HEK293T (cell line): ENCODE measurements around the gene CGNL1.

Experiments used
- CTCF ChIA-PET: fragments of 350-600 bp; formaldehyde crosslinking; extraction: SDS; loops from one replicate; lab custom pipeline; 2021; ENCODE audit warnings: antibody characterized with exemption, inconsistent platforms; lab: Yijun Ruan, JAX
- POLR2A ChIA-PET: fragments of 350-600 bp; formaldehyde crosslinking; extraction: SDS; loops from one replicate; lab custom pipeline; 2020; ENCODE audit warnings: antibody characterized with exemption, inconsistent platforms; lab: Yijun Ruan, JAX
- DNase-seq: peaks from one replicate; pipeline ENCODE4 v3.0.0; 2012; ENCODE audit warnings: mixed read lengths; ENCODE audit errors: extremely low spot score
- ARNT ChIP-seq: fragments of 450-650 bp; IDR thresholded peaks from 2 replicates; pipeline ENCODE4 v1.6.1; 2017; ENCODE audit warnings: mild to moderate bottlenecking
- BHLHE40 ChIP-seq: fragments of 450-650 bp; IDR thresholded peaks from 2 replicates; pipeline ENCODE4 v1.6.1; 2016; ENCODE audit warnings: mild to moderate bottlenecking, moderate library complexity, borderline replicate concordance
- CTBP1 ChIP-seq: fragments of 450-650 bp; IDR thresholded peaks from 2 replicates; pipeline ENCODE4 v1.6.1; 2016; ENCODE audit warnings: borderline replicate concordance
- ELF4 ChIP-seq: fragments of 450-650 bp; IDR thresholded peaks from 2 replicates; pipeline ENCODE4 v1.6.1; 2017; ENCODE audit warnings: antibody characterized with exemption
- FOXA1 ChIP-seq: fragments of 450-650 bp; IDR thresholded peaks from 2 replicates; pipeline ENCODE4 v1.6.1; 2016; ENCODE audit warnings: mild to moderate bottlenecking
- FOXK2 ChIP-seq: fragments of 450-650 bp; IDR thresholded peaks from 2 replicates; pipeline ENCODE4 v1.6.1; 2016; ENCODE audit warnings: mild to moderate bottlenecking
- FOXM1 ChIP-seq: fragments of 450-650 bp; IDR thresholded peaks from 2 replicates; pipeline ENCODE4 v1.6.1; 2017; ENCODE audit warnings: mild to moderate bottlenecking, borderline replicate concordance
- HDGF ChIP-seq: fragments of 450-650 bp; IDR thresholded peaks from 2 replicates; pipeline ENCODE4 v1.6.1; 2017; ENCODE audit warnings: antibody characterized with exemption, borderline replicate concordance
- L3MBTL2 ChIP-seq: fragments of 450-650 bp; conservative IDR thresholded peaks from 2 replicates; pipeline ENCODE4 v1.6.1; 2016; ENCODE audit warnings: mild to moderate bottlenecking
- LEF1 ChIP-seq: fragments of 450-650 bp; IDR thresholded peaks from 2 replicates; pipeline ENCODE4 v1.6.1; 2017; ENCODE audit warnings: mild to moderate bottlenecking, borderline replicate concordance
- NFRKB ChIP-seq: fragments of 450-650 bp; IDR thresholded peaks from 2 replicates; pipeline ENCODE4 v1.6.1; 2016; ENCODE audit warnings: mild to moderate bottlenecking, moderate library complexity
- SP1 ChIP-seq: fragments of 450-650 bp; IDR thresholded peaks from 2 replicates; pipeline ENCODE4 v1.6.1; 2017
- SUZ12 ChIP-seq: fragments of 450-650 bp; IDR thresholded peaks from 2 replicates; pipeline ENCODE4 v1.6.1; 2016; ENCODE audit warnings: mild to moderate bottlenecking
- TARDBP ChIP-seq: fragments of 450-650 bp; IDR thresholded peaks from 2 replicates; pipeline ENCODE4 v1.6.1; 2016
- ZNF384 ChIP-seq: fragments of 450-650 bp; IDR thresholded peaks from 2 replicates; pipeline ENCODE4 v1.6.1; 2016
- TF ChIP-seq, protein P1 (sequence below): fragments of 450-650 bp; IDR thresholded peaks from 2 replicates; pipeline ENCODE4 v1.6.1; 2016

CGNL1 gene

DNA sequence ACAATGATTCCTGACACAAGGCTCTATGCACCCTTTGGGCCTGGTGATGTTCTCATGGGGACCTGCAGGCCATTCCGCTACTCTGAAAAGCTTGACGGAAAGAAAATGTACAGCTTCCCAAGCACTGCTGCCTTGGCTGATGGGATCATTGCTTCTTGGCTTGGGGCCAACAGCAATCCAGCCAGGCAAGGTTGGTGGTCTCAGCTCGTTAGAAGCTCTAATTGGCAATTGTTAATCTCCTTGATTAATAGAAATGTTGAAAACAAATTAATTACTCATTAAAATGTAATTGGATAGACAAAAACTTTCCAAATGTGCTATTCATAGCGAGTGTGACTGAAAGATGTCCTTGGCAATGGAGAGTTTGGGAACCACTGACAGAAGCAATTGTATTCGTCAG, 199.1 kb downstream of the CGNL1 start:
- ChIA-PET POLR2A (no interaction called here), CTCF (no interaction called here)
- no peak for DNase-seq
- TF ChIP-seq ARNT = no peak
- no peak for TF ChIP-seq FOXM1
- TF ChIP-seq FOXA1 = no peak
- TF ChIP-seq LEF1 = no peak
- TF ChIP-seq CTBP1 = no peak
- TF ChIP-seq SUZ12 = no peak
- no peak for TF ChIP-seq BHLHE40
- no peak for TF ChIP-seq SP1
- no peak for TF ChIP-seq HDGF
- no peak for TF ChIP-seq ELF4
- no peak for TF ChIP-seq L3MBTL2
- TF ChIP-seq TARDBP = no peak
- TF ChIP-seq, protein P1, sequence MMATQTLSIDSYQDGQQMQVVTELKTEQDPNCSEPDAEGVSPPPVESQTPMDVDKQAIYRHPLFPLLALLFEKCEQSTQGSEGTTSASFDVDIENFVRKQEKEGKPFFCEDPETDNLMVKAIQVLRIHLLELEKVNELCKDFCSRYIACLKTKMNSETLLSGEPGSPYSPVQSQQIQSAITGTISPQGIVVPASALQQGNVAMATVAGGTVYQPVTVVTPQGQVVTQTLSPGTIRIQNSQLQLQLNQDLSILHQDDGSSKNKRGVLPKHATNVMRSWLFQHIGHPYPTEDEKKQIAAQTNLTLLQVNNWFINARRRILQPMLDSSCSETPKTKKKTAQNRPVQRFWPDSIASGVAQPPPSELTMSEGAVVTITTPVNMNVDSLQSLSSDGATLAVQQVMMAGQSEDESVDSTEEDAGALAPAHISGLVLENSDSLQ = no peak
- TF ChIP-seq FOXK2 = no peak
- TF ChIP-seq NFRKB = no peak
- no peak for TF ChIP-seq ZNF384

DNA sequence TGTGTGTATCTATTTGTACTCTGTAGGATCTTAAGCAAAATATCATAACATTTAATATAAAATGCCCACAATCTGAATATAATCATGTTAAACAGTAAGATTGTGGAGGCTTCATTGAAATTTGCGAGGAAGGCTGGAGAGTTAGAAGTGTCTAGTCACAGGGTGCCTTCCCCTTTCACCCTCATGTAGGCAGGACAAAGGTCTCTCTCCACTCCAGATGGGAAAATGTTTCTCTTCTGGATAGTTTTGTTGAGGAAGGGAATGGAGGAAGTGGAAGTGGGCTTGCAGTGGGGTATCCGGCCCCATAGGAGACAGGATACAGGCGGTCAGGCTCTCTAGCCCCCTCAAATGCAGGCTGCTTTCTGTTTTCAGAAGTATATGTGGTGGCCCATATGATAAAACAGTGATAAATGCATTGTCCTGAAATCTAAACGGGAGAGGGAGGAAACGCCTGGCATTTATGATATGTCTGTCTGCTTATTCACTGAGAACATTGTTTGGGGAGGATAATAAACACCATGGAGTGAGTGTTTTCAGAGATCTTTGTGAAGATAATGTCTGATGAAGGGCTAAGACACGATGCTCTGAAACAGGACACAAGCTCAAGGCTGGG, 202.1 kb downstream of the CGNL1 start:
- no peak for DNase-seq
- ChIA-PET POLR2A (no interaction called here), CTCF (no interaction called here)
- TF ChIP-seq L3MBTL2 = no peak
- TF ChIP-seq BHLHE40 = no peak
- TF ChIP-seq, protein P1 = no peak
- no peak for TF ChIP-seq FOXA1
- no peak for TF ChIP-seq FOXK2
- TF ChIP-seq ARNT = no peak
- TF ChIP-seq SUZ12 = no peak
- TF ChIP-seq LEF1 = no peak

DNA sequence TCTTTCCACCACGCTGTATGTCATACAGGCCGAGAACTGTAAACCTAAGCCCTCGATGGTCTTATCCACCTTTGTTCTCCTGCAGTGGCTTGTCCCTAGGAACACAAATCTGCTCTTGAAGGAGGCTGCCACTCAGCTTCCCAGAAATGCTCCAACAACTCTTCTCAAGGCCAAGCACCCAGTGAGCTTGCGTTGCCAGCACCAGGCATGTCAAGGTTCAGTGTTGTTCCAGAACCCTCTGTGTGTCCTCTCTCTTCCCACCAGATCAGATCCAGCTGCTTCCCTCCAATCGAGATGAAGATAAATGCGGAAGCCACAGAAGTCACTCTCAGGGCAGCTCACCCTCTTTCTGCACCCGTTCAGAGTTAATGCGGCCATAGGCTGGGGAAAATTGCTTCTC, 204.1 kb downstream of the CGNL1 start:
- TF ChIP-seq, protein P1 = no peak
- TF ChIP-seq HDGF (no peak), NFRKB (no peak), SP1 (no peak), FOXA1 (no peak), BHLHE40 (no peak)
- CTCF ChIA-PET = no interaction called here
- DNase-seq = no peak
- POLR2A ChIA-PET = no interaction called here

DNA sequence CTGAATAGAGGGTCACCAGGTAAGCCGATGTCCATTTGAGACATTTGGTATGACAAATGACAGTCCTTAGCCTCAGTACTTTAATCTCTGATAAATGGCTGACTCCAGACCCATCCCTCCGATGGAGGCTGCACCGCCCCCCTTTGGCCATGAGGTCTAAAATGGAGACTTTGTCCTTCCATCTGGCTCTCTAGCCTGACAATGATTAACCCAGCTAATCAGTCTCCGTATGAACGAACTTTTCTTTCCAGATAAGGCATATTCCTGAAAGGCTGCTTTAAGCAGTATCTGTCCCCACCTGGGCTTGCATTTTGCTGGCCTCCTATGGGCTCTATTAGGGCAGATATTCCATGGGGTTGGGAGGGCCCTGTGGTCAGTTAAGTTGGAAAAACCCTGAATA, 204.6 kb downstream of the CGNL1 start:
- no peak for DNase-seq
- TF ChIP-seq SP1 = no peak
- no peak for TF ChIP-seq FOXM1
- TF ChIP-seq, protein P1 = no peak
- TF ChIP-seq ARNT = no peak
- TF ChIP-seq BHLHE40 = no peak
- TF ChIP-seq TARDBP = no peak
- no peak for TF ChIP-seq CTBP1
- no peak for TF ChIP-seq ZNF384
- no peak for TF ChIP-seq L3MBTL2
- no peak for TF ChIP-seq LEF1
- ChIA-PET POLR2A (no interaction called here), CTCF (no interaction called here)

DNA sequence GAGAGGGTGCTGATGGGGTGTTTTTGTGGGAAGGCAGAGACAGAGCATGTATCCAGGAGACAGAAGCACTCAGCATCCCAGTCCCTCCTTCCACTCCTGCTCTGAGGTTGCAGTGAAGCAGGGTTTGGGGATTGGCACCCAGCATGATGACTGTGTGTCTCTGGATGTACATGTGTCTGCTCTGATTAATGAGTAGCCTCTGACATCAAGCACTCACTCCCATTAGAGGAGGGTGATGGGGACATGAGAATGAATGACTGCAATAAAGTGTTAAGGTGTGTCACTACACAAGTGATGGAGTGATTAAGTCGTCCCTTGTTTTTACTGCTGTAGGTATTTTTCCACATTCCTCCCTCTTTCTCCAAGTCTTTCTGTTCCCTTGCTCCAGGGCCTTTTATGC, 205.8 kb downstream of the CGNL1 start:
- no peak for DNase-seq
- TF ChIP-seq L3MBTL2 = no peak
- no peak for TF ChIP-seq BHLHE40
- ChIA-PET CTCF (no interaction called here), POLR2A (no interaction called here)

DNA sequence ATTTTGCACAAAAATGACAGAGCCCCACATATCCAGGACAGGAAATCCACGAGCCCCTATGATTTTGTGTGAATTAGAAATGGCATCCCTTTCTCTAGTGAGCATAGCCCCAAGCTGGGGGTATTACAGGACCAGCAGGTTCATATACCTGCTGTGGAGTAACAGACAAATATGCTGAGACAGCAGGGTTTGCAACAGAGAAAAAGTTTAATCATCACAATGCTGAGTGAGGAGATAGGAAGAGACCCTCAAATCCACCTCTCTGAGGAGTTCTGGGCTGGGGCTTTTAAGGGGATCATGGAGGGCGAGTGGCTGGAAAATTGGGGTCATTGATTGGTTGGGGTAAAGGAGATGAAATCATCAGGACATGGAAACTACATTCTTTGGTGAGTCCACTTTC, 207.0 kb downstream of the CGNL1 start:
- ChIA-PET POLR2A (no interaction called here), CTCF (no interaction called here)
- no peak for TF ChIP-seq ARNT
- no peak for TF ChIP-seq FOXA1
- TF ChIP-seq SUZ12 = no peak
- TF ChIP-seq CTBP1 = no peak
- no peak for TF ChIP-seq FOXM1
- TF ChIP-seq FOXK2 = no peak
- no peak for TF ChIP-seq SP1
- TF ChIP-seq ELF4 = no peak
- TF ChIP-seq, protein P1 = no peak
- TF ChIP-seq BHLHE40 = no peak
- TF ChIP-seq HDGF = no peak
- TF ChIP-seq LEF1 = no peak
- no peak for TF ChIP-seq NFRKB
- TF ChIP-seq L3MBTL2 = no peak
- no peak for TF ChIP-seq ZNF384
- DNase-seq = no peak
